Vagina (tissue), 2 donors: ENCODE measurements around the gene LVRN.

Experiments used
- CTCF ChIP-seq, 3 experiments: fragments of 450-650 bp in 2 of 3; fragments of 200-600 bp in 1 of 3; sonication (generic) in 1 of 3; IDR thresholded peaks; one replicate each; pipeline ENCODE4 v1.5.1; 2017 to 2019; ENCODE audit warnings: antibody characterized with exemption in 3 of 3, mild to moderate bottlenecking in 2 of 3, moderate library complexity in 2 of 3
- POLR2A ChIP-seq, 2 donors: fragments of 450-650 bp; IDR thresholded peaks; one replicate each; pipeline ENCODE4 v1.6.1; 2017; ENCODE audit warnings: antibody characterized with exemption in 2 of 2, mild to moderate bottlenecking in 2 of 2, moderate library complexity in 2 of 2
- POLR2AphosphoS5 ChIP-seq, 2 donors: sonication (generic); formaldehyde crosslinking; IDR thresholded peaks; one replicate each; pipeline ENCODE4 v1.9.0; 2017; ENCODE audit warnings: antibody characterized with exemption in 2 of 2, mild to moderate bottlenecking in 2 of 2, low read depth in 1 of 2; ENCODE audit not compliant: insufficient read depth in 1 of 2

- TF ChIP-seq CTCF (IDR thresholded peaks at IDR 0.05) (no peak), POLR2A (IDR thresholded peaks at IDR 0.05) (no peak), POLR2AphosphoS5 (IDR thresholded peaks at IDR 0.05; ENCODE audit: insufficient read depth in 1 of 2, low read depth in 1 of 2) (no peak)
Measured at GRCh38 chr5:115936031-115936430, 26.2 kb upstream of the LVRN start.
